ELR (cell line): ENCODE measurements around the gene NRP1.

Experiments
- DNase-seq: peaks from one replicate; pipeline ENCODE4 v3.0.0-alpha.2; 2015; ENCODE audit warnings: low read depth

Gene NRP1

GRCh38 chr10:33183655-33184054 lies 150.8 kb downstream of the NRP1 start:
- peak; percentile 37 for DNase-seq

GRCh38 chr10:33180921-33181320 lies 153.5 kb downstream of the NRP1 start:
- DNase-seq: no peak

GRCh38 chr10:33180390-33180789 lies 154.1 kb downstream of the NRP1 start:
- peak; percentile 18 for DNase-seq

- DNase-seq: no peak
These were observed 155.4 kb downstream of the NRP1 start for GRCh38 chr10:33179067-33179466.

GRCh38 chr10:33178026-33178755 lies 156.3 kb downstream of the NRP1 start:
- DNase-seq: no peak

GRCh38 chr10:33176688-33177087 lies 157.8 kb downstream of the NRP1 start:
- DNase-seq: no peak

- peak; percentile 45 for DNase-seq
These were observed 159.6 kb downstream of the NRP1 start for GRCh38 chr10:33174674-33175434.

- no peak for DNase-seq
These were observed 168.6 kb downstream of the NRP1 start for GRCh38 chr10:33165911-33166310.

GRCh38 chr10:33164060-33164709 lies 170.3 kb downstream of the NRP1 start:
- DNase-seq: peak; percentile 54

GRCh38 chr10:33162248-33162575 lies 172.3 kb downstream of the NRP1 start:
- no peak for DNase-seq

- DNase-seq: no peak
These were observed 172.8 kb downstream of the NRP1 start for GRCh38 chr10:33161550-33162247.

- DNase-seq: no peak
These were observed 174.3 kb downstream of the NRP1 start for GRCh38 chr10:33160151-33160550.

GRCh38 chr10:33157103-33157502 lies 177.4 kb downstream of the NRP1 start:
- DNase-seq: peak; percentile 85

GRCh38 chr10:33155720-33156638 lies 178.5 kb downstream of the NRP1 start:
- peak; percentile 86 for DNase-seq

GRCh38 chr10:33154590-33154989 lies 179.9 kb downstream of the NRP1 start:
- DNase-seq: no peak

- DNase-seq: no peak
These were observed 180.5 kb downstream of the NRP1 start for GRCh38 chr10:33153968-33154327.

- DNase-seq: no peak
These were observed 181.1 kb downstream of the NRP1 start for GRCh38 chr10:33153251-33153967.

- DNase-seq: no peak
These were observed 181.7 kb downstream of the NRP1 start for GRCh38 chr10:33152750-33153149.

GRCh38 chr10:33152146-33152545 lies 182.3 kb downstream of the NRP1 start:
- DNase-seq: no peak

- no peak for DNase-seq
These were observed 183.1 kb downstream of the NRP1 start for GRCh38 chr10:33151344-33151864.

GRCh38 chr10:33150889-33151288 lies 183.6 kb downstream of the NRP1 start:
- DNase-seq: no peak
